Activated CD4-positive, alpha-beta T cell treated with anti-CD3 and anti-CD28 coated beads for 1 hour (primary cell): Measurements from ENCODE around the gene ABCB4.

Experiments used
- DNase-seq: peaks from one replicate; pipeline ENCODE4 v3.0.0-alpha.2; 2020

Gene ABCB4

GRCh38 chr7:87416682-87417587 lies 58.5 kb downstream of the ABCB4 start:
- DNase-seq = peak; percentile 43

- no peak for DNase-seq
Observed at GRCh38 chr7:87414794-87415188, 60.7 kb downstream of the ABCB4 start.

- no peak for DNase-seq
Observed at GRCh38 chr7:87413951-87414793, 61.3 kb downstream of the ABCB4 start.

GRCh38 chr7:87413029-87413428 lies 62.5 kb downstream of the ABCB4 start:
- DNase-seq = no peak

GRCh38 chr7:87411186-87411585 lies 64.3 kb downstream of the ABCB4 start:
- DNase-seq = no peak

GRCh38 chr7:87404674-87405073 lies 70.8 kb downstream of the ABCB4 start:
- DNase-seq = no peak

GRCh38 chr7:87398446-87398845 lies 77.0 kb downstream of the ABCB4 start:
- DNase-seq = no peak

GRCh38 chr7:87395442-87396020 lies 79.9 kb downstream of the ABCB4 start:
- DNase-seq = no peak

GRCh38 chr7:87391020-87391701 lies 84.3 kb downstream of the ABCB4 start:
- DNase-seq = no peak

- no peak for DNase-seq
Observed at GRCh38 chr7:87380905-87381304, 94.6 kb downstream of the ABCB4 start.

GRCh38 chr7:87375662-87376435 lies 99.6 kb downstream of the ABCB4 start:
- DNase-seq = no peak

- no peak for DNase-seq
Observed at GRCh38 chr7:87370660-87371180, 104.8 kb downstream of the ABCB4 start.

- no peak for DNase-seq
Observed at GRCh38 chr7:87369216-87369615, 106.3 kb downstream of the ABCB4 start.

- no peak for DNase-seq
Observed at GRCh38 chr7:87364246-87364645, 111.2 kb downstream of the ABCB4 start.

- DNase-seq = no peak
Observed at GRCh38 chr7:87363342-87363741, 112.1 kb downstream of the ABCB4 start.

GRCh38 chr7:87361320-87361719 lies 114.2 kb downstream of the ABCB4 start:
- no peak for DNase-seq

- DNase-seq = no peak
Observed at GRCh38 chr7:87359366-87359765, 116.1 kb downstream of the ABCB4 start.

- DNase-seq = no peak
Observed at GRCh38 chr7:87356448-87356847, 119.0 kb downstream of the ABCB4 start.

- DNase-seq = no peak
Observed at GRCh38 chr7:87354749-87355148, 120.7 kb downstream of the ABCB4 start.
